RWPE2 (cell line): ENCODE results near the gene USP3.
"Not testable (repeated sequence)": the region's sequence is repeated elsewhere in the genome, so short reads cannot be mapped to it uniquely, and the experiment has no call there.

ENCODE experiments used
- ATAC-seq: fragments of 200-7000 bp; cut with Tn5 transposase; 3 replicates; pipeline ENCODE4 v1.9.1; 2021; ENCODE audit warnings: low read depth
- DNase-seq: peaks from one replicate; pipeline ENCODE4 v3.0.0-alpha.2; 2020; ENCODE audit warnings: low spot score
- H3K27ac ChIP-seq: fragments of 450-650 bp; 2 replicates; pipeline ENCODE4 v1.5.1; 2017; ENCODE audit warnings: mild to moderate bottlenecking; ENCODE audit not compliant: poor library complexity, severe bottlenecking
- H3K27me3 ChIP-seq: fragments of 250-450 bp; sonication (Bioruptor Pico); 2 replicates; pipeline ENCODE4 v1.5.1; 2021; ENCODE audit warnings: mild to moderate bottlenecking, moderate library complexity; ENCODE audit not compliant: insufficient read depth, poor library complexity, severe bottlenecking
- H3K36me3 ChIP-seq: fragments of 250-450 bp; sonication (Bioruptor Pico); 2 replicates; pipeline ENCODE4 v1.5.1; 2020; ENCODE audit warnings: low read depth, mild to moderate bottlenecking, moderate library complexity
- H3K4me1 ChIP-seq: fragments of 250-450 bp; sonication (Bioruptor Pico); 2 replicates; pipeline ENCODE4 v1.5.1; 2021; ENCODE audit warnings: mild to moderate bottlenecking, moderate library complexity; ENCODE audit not compliant: insufficient read depth, poor library complexity, severe bottlenecking
- H3K4me3 ChIP-seq: fragments of 250-450 bp; sonication (Bioruptor Pico); 2 replicates; pipeline ENCODE4 v1.5.1; 2021; ENCODE audit warnings: mild to moderate bottlenecking, moderate library complexity; ENCODE audit not compliant: severe bottlenecking
- H3K9me3 ChIP-seq: fragments of 250-450 bp; sonication (Bioruptor Pico); 2 replicates; pipeline ENCODE4 v1.5.1; 2021; ENCODE audit warnings: mild to moderate bottlenecking, moderate library complexity; ENCODE audit not compliant: severe bottlenecking
- TF ChIP-seq, protein P1 (sequence below): fragments of 450-650 bp; IDR thresholded peaks from one replicate; pipeline ENCODE4 v1.5.1; 2017; ENCODE audit warnings: mild to moderate bottlenecking, moderate library complexity; ENCODE audit not compliant: poor library complexity, severe bottlenecking

USP3 gene

GRCh38 chr15:63519041-63519440, 14.6 kb downstream of the USP3 start:
- H3K27me3 ChIP-seq: no peaks in the 10 kb centered on the region
- ATAC-seq (no peak), DNase-seq (no peak)
- no peak overlapping the region for H3K27ac ChIP-seq
- TF ChIP-seq, protein P1, sequence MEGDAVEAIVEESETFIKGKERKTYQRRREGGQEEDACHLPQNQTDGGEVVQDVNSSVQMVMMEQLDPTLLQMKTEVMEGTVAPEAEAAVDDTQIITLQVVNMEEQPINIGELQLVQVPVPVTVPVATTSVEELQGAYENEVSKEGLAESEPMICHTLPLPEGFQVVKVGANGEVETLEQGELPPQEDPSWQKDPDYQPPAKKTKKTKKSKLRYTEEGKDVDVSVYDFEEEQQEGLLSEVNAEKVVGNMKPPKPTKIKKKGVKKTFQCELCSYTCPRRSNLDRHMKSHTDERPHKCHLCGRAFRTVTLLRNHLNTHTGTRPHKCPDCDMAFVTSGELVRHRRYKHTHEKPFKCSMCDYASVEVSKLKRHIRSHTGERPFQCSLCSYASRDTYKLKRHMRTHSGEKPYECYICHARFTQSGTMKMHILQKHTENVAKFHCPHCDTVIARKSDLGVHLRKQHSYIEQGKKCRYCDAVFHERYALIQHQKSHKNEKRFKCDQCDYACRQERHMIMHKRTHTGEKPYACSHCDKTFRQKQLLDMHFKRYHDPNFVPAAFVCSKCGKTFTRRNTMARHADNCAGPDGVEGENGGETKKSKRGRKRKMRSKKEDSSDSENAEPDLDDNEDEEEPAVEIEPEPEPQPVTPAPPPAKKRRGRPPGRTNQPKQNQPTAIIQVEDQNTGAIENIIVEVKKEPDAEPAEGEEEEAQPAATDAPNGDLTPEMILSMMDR: no peak
- no peaks in the 10 kb centered on the region for H3K9me3 ChIP-seq
- H3K4me1 ChIP-seq: peaks cover 88% of the 10 kb centered on the region
- no peaks in the 10 kb centered on the region for H3K36me3 ChIP-seq
- no peak overlapping the region for H3K4me3 ChIP-seq

- Histone ChIP-seq H3K4me1 (peaks cover 82% of the 10 kb centered on the region), H3K27ac (no peak overlapping the region), H3K36me3 (no peaks in the 10 kb centered on the region), H3K27me3 (no peaks in the 10 kb centered on the region), H3K4me3 (no peak overlapping the region), H3K9me3 (no peaks in the 10 kb centered on the region)
- DNase-seq (no peak), ATAC-seq (no peak)
- TF ChIP-seq, protein P1: no peak
These were observed 15.3 kb downstream of the USP3 start for GRCh38 chr15:63519548-63520178.

DNA sequence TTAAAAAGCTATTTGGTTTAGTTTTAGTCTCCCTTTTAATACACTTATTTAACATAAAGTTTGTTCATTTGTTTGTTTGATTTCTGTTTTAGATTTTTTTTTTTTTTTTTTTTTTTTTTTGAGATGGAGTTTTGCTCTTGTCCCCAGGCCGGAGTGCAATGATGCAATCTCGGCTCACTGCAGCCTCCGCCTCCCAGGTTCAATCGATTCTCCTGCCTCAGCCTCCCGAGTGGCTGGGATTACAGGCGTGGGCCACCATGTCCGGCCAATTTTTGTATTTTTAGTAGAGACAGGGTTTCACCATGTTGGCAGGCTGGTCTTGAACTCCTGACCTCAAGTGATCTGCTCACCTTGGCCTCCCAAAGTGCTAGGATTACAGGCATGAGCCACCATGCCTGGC, 16.1 kb downstream of the USP3 start:
- H3K4me3 ChIP-seq, H3K27me3 ChIP-seq, H3K36me3 ChIP-seq, H3K27ac ChIP-seq, DNase-seq, ATAC-seq, H3K9me3 ChIP-seq: not testable (repeated sequence)
- H3K4me1 ChIP-seq: peaks cover 74% of the 10 kb centered on the region

DNA sequence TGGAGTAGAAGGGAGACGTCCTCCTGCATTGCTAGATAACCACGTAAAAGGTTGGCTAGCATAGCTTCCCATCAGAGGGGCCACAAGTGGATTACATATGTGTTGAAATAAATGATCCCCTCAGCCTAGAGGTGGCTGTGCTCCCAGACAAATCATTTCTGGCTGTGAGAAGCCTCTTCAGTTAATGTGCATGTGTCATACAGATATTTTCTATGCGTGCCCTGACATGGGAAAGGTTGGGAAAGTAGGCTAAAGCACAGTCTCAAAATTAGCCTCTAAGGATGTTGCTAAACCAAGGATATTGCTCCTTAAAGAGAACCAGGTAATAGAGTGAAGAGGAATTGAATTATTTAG, 17.8 kb downstream of the USP3 start:
- no peaks in the 10 kb centered on the region for H3K9me3 ChIP-seq

DNA sequence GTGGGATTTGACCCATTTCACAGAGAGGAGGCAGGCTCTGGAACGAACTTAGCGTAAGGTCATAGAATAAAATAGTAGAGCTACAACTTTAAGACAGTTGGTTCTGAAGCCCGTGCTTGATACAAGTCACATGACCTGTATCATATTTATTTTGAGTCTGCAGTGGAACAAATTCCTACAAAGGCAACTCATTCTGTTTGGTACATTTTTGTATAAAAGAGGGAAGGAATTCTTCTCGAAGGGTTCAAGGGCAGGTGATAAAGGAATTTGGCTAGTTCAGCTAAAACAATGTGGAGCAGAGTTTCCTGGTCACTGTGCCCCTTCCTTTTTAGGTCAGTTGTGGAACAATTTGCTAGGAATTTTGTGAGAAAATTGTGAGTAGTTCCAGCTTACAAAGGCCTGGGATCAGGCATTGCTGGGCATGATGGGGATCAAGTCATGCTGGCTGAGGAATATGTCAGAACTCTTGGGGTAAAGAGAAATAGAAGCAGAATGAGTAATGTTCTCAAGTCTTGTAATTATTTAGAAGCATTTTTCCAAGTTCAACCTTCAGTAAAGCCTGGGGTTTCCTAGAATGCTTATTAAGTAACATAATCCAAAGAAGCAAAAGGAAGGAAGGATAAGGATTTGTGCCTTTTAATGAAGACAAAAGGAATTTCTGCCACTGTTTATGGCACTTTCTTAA, 19.1 kb downstream of the USP3 start:
- Histone ChIP-seq H3K4me3 (no peak overlapping the region), H3K27ac (peak overlapping the region; percentile 32), H3K9me3 (no peaks in the 10 kb centered on the region), H3K36me3 (no peaks in the 10 kb centered on the region), H3K27me3 (no peaks in the 10 kb centered on the region), H3K4me1 (peaks cover 44% of the 10 kb centered on the region)
- DNase-seq (no peak), ATAC-seq (no peak)
- TF ChIP-seq, protein P1: no peak

More for the DNA sequence above, 17.8 kb downstream of the USP3 start:
- H3K27ac ChIP-seq: peak overlapping the region; percentile 32
- TF ChIP-seq, protein P1: no peak
- no peak for DNase-seq
- no peak overlapping the region for H3K4me3 ChIP-seq
- no peaks in the 10 kb centered on the region for H3K27me3 ChIP-seq
- H3K36me3 ChIP-seq: no peaks in the 10 kb centered on the region
- peak; percentile 94 for ATAC-seq
- peaks cover 56% of the 10 kb centered on the region for H3K4me1 ChIP-seq
